Stimulated activated CD4-positive, alpha-beta T cell treated with anti-CD3 and anti-CD28 coated beads, Interleukin-1b, Interleukin-23, amount 100 ng/mL, for 4 hours (primary cell): ENCODE results near the gene RAI1.

Experiments used
- DNase-seq, 2 donors: peaks; one replicate each; pipeline ENCODE4 v3.0.0-alpha.2; 2020; ENCODE audit warnings: low read depth in 2 of 2

RAI1 gene

GRCh38 chr17:17784657-17785267 is 103.5 kb downstream of the RAI1 start:
- DNase-seq, result no peak

DNA sequence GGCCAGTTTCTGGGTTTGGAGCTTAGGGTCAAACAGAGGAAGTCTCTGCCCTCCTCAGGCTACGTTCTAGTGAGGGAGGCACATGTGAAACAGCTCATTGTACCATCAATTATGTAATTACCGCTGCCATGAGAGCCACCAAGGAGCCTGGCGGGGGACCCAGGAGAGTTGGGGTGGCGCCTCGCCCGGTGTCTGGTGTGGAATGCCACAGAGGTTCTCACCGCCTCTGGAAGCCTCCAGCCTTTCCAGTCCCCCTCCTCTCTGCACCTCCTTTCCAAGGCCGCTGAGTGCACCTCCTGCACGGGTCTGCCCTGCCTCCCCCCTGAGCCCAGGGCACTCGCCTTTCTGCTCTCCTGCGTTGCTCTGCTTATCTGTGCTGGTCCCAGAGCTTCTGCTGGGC is 104.1 kb downstream of the RAI1 start:
- no peak for DNase-seq

GRCh38 chr17:17786998-17787397 is 105.7 kb downstream of the RAI1 start:
- no peak for DNase-seq

DNA sequence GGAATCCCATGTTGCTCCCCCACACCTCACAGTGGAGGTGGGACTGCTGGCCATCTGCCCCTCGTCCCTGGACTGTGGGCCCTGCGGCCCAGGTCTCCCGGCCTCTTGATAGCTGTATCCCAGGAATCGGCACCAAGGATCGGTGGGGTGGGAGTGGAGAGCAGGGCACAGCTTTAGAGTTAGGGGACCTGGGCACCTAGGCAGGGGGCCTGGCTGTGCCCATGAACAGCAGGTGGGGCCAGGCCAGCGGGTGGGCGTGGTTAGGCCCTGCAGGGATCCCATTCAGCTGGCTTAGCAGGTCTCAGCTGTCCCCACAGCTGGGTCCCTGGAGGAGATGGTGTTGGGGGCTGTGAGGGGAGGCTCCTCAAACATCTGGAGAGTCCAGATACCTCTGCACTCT is 106.3 kb downstream of the RAI1 start:
- no peak for DNase-seq

DNA sequence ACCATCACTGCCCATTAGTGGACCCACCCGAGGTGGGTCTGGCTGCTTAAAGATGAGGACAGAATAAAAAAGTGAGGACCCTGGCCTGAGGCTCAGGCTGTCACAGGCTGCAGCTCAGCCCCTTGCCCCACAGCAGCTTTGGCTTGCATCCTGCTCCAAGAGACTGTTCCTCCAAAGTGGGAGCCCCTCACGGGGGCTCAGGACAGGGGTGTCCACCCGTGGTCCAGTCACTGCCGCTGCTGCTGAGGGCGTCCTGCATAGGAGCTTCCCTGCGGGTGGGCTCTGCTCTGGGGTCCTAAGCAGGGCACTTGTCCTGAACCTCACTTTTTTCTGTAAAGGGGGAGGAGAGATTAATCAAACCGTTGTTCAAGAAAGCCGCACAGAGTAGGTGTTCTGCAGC is 107.7 kb downstream of the RAI1 start:
- DNase-seq, result no peak

GRCh38 chr17:17789410-17789809 is 108.2 kb downstream of the RAI1 start:
- no peak for DNase-seq

DNA sequence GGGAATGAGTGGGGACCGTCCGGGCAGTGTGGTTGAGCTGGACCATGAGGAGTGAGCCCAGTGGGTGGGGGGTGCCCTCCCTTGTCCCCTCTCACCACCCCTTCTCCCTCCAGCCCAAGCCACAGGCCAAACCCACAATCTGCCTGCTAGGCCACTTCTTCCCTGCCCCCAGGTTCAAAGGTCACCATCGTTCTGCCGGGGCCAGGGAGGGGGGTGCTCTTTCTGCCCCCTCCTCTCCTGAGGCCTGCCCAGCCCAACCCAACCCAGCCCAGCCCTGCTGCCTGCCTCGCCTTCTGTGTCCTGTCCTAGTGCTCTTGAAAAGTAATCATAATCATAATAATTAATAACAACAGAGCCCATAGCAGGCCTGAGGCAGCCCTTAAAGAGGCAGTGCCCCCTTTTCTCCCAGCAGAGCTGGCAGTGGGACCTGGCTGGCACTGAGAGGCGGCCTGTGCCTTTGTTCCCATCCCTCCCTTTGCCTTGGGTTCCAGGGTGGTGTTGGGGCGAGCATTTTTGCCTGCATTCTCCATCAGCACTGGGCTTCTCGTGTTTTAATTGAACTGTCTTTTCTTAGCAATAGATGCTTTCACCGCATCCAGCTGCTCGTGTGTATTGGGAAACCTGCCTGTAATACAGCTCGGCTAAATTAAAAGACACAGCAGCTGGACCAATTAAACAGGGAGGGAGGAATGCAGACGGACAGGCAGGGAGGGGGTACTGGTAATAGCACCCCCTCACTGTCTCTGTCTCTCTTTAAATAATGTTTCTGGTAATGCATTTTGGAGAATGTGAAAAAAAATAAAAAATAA is 108.8 kb downstream of the RAI1 start:
- no peak for DNase-seq

DNA sequence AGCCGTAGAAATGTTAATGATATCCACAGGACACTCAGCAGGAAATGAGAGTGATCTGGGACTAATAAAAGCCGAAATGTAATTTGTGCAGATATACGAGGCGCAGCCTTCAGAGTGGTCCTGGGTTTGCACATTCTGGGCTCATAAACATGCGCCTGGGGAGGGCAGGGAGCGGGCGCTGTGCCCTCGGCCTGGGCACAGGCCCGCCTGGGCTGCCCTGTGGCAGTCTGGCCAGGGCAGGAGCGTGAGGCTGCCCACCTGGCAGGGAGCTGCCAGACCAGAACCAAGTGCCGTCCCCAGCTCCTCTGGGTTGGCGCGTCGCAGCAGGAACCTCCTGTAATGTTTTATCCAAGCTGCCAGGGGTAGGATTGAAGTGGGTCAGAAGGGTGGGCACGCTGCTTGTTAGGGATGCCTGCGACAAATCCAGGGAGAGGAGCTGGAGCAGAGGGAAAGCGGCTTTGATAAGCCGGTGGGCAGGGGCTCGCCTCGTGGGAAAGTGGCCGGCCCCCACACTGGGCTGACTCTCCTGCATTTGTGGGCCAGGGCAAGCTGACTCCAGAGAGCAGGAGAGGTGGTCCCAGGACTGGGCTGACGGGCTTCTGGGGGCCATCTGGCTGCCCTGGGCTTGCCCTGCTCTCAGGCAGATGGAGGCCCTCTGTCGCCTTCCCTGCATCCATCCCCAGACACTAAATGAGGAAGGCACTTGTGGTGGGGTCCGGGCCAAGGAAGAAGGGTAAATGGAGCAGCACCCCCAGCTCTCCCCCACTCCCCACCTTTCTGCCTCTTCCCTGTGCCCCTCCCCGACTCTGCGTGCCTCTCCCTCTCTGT is 109.6 kb downstream of the RAI1 start:
- DNase-seq, result no peak

DNA sequence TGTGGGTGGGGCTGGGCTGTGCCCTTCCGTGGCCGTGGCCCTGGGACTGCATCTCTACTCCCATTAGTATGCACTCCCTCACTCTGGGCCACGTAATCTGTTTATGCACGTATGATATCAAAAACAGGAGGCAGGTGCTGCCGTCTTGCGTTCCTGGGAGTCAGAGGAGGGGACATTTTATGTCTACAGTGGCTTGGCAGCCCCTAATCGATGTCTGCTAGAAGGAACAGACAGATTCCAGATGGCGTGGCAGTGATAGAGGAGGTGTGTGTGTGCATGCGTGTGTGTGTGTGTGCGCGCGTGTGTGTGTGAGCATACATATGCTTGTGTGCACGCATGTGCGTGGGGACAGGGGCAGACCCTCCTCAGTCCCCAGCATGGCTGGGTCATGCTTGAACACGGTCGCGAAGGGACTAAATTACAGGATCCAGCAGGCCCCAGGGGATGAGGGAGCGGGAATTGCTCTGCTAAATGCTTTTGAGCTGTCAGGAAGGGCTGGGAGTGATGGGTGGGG is 110.8 kb downstream of the RAI1 start:
- no peak for DNase-seq

- no peak for DNase-seq
These were observed 111.5 kb downstream of the RAI1 start for GRCh38 chr17:17792551-17793377.

GRCh38 chr17:17793378-17794214 is 112.3 kb downstream of the RAI1 start:
- no peak for DNase-seq

- no peak for DNase-seq
These were observed 113.1 kb downstream of the RAI1 start for GRCh38 chr17:17794382-17794781.

- DNase-seq, result no peak
These were observed 114.0 kb downstream of the RAI1 start for GRCh38 chr17:17795296-17795695.

- no peak for DNase-seq
These were observed 114.9 kb downstream of the RAI1 start for GRCh38 chr17:17795946-17796786.

GRCh38 chr17:17796787-17797061 is 115.5 kb downstream of the RAI1 start:
- DNase-seq, result no peak

DNA sequence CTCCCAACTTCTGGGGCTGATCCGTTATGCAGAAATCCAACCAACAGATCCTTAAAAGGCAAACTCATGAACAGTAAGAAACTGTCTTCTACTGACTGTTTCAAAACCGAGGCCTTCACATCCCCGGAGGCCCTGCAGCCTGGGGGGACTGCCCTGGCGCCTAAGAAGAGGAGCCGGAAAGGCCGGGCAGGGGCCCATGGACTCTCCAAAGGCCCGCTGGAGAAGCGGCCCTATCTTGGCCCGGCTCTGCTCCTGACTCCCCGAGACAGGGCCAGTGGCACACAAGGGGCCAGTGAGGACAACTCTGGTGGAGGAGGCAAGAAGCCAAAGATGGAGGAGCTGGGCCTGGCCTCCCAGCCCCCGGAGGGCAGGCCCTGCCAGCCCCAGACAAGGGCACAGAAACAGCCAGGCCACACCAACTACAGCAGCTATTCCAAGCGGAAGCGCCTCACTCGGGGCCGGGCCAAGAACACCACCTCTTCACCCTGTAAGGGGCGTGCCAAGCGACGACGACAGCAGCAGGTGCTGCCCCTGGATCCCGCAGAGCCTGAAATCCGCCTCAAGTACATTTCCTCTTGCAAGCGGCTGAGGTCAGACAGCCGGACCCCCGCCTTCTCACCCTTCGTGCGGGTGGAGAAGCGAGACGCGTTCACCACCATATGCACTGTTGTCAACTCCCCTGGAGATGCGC is 116.0 kb downstream of the RAI1 start:
- DNase-seq, result no peak

- no peak for DNase-seq
These were observed 116.8 kb downstream of the RAI1 start for GRCh38 chr17:17798010-17798556.

DNA sequence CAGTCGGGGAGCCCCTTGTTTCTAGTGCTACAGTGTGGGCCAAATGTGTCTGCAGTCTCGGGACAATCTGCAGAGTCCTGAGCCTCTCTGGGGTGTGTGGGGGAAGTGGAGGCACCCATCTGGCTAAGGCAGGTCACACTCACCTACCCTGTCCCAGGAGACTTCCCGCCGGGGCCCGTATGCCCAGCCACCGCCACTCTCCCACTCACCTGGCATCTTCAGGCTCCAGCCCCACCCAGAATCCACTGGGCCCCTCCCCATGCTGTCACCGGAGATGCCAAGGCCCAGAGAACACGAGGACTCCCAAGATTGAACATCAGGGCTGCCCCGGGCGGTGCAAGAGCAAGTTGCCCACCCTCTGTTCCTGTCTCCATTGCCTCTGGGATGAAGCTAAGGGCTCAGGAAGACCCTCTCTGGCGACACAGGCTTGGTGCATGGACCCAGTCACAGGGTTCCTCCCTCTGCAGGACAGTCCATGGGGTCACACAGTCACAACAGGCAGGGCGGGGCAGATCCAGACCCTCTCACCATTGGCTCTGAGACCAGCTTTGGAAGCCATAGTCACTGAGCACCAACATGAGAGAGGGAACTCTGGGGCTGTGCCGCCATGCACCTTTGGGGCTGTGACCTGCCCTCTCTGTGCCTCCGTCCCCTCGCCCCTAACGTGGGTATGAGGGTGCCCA is 117.5 kb downstream of the RAI1 start:
- no peak for DNase-seq
